Limb (tissue), 2 donors: ENCODE results near the gene FBRSL1.
"Not testable (repeated sequence)": the region's sequence is repeated elsewhere in the genome, so short reads cannot be mapped to it uniquely, and the experiment has no call there.

ENCODE experiments used
- DNase-seq, 2 donors: peaks; one replicate each; pipeline ENCODE4 v3.0.0-alpha.2; 2016; ENCODE audit errors: extremely low spot score in 2 of 2

FBRSL1 gene

GRCh38 chr12:132453361-132454192 is 36.4 kb upstream of the FBRSL1 start:
- DNase-seq = no peak

- DNase-seq = no peak
Measured at GRCh38 chr12:132454193-132454932, 35.6 kb upstream of the FBRSL1 start.

GRCh38 chr12:132454933-132455418 is 35.0 kb upstream of the FBRSL1 start:
- no peak for DNase-seq

GRCh38 chr12:132455565-132455964 is 34.4 kb upstream of the FBRSL1 start:
- no peak for DNase-seq

GRCh38 chr12:132456186-132456943 is 33.6 kb upstream of the FBRSL1 start:
- DNase-seq = no peak

GRCh38 chr12:132456944-132457495 is 32.9 kb upstream of the FBRSL1 start:
- DNase-seq = no peak

- DNase-seq = no peak
Measured at GRCh38 chr12:132458441-132458840, 31.5 kb upstream of the FBRSL1 start.

- no peak for DNase-seq
Measured at GRCh38 chr12:132458846-132459641, 30.9 kb upstream of the FBRSL1 start.

- DNase-seq = no peak
Measured at GRCh38 chr12:132460571-132460970, 29.4 kb upstream of the FBRSL1 start.

- no peak for DNase-seq
Measured at GRCh38 chr12:132461526-132461925, 28.4 kb upstream of the FBRSL1 start.

GRCh38 chr12:132462788-132463187 is 27.2 kb upstream of the FBRSL1 start:
- no peak for DNase-seq

GRCh38 chr12:132463284-132463924 is 26.5 kb upstream of the FBRSL1 start:
- not testable (repeated sequence) for DNase-seq

- not testable (repeated sequence) for DNase-seq
Measured at GRCh38 chr12:132464304-132464703, 25.6 kb upstream of the FBRSL1 start.

- no peak for DNase-seq
Measured at GRCh38 chr12:132464820-132465219, 25.1 kb upstream of the FBRSL1 start.

GRCh38 chr12:132465269-132466190 is 24.4 kb upstream of the FBRSL1 start:
- no peak for DNase-seq

- DNase-seq = no peak
Measured at GRCh38 chr12:132466241-132467201, 23.4 kb upstream of the FBRSL1 start.

- no peak for DNase-seq
Measured at GRCh38 chr12:132467511-132467910, 22.4 kb upstream of the FBRSL1 start.

GRCh38 chr12:132469423-132469822 is 20.5 kb upstream of the FBRSL1 start:
- DNase-seq = no peak
